Upper lobe of left lung (tissue), 6 donors: ENCODE data around the gene LRP1-AS. TPM values are rescaled to one million over a fixed set of nuclear protein-coding genes. Genes with fewer than 3 reads are reported as not detected.
A peak's percentile ranks its signal among the peaks of the same experiment; 100 is the strongest.

Experiments used
- ATAC-seq, 2 donors: fragments of 200-7000 bp; cut with Tn5 transposase; one replicate each; pipeline ENCODE4 v1.9.1; 2022; ENCODE audit warnings: mild to moderate bottlenecking in 2 of 2, moderate library complexity in 2 of 2; ENCODE audit not compliant: low FRiP score in 2 of 2
- DNase-seq, 2 donors: peaks; one replicate each; pipeline ENCODE4 v3.0.0-alpha.2; 2019 to 2020
- H3K27ac ChIP-seq, 4 donors: fragments of 200-600 bp; sonication (generic); one replicate each; pipeline ENCODE4 v1.5.1; 2016 to 2019
- H3K27me3 ChIP-seq, 4 donors: fragments of 200-600 bp; sonication (generic); one replicate each; pipeline ENCODE4 v1.5.1; 2017 to 2019
- H3K36me3 ChIP-seq, 4 donors: fragments of 200-600 bp; sonication (generic); one replicate each; pipeline ENCODE4 v1.5.1; 2016 to 2019
- H3K4me1 ChIP-seq, 4 donors: fragments of 200-600 bp; sonication (generic); one replicate each; pipeline ENCODE4 v1.5.1; 2018 to 2019
- H3K4me3 ChIP-seq, 4 donors: fragments of 200-600 bp; sonication (generic); one replicate each; pipeline ENCODE4 v1.5.1; 2017 to 2019; ENCODE audit warnings: mild to moderate bottlenecking in 2 of 4, moderate library complexity in 1 of 4
- H3K9me3 ChIP-seq, 4 donors: fragments of 200-600 bp; sonication (generic); one replicate each; pipeline ENCODE4 v1.5.1; 2018 to 2019
- CTCF ChIP-seq, 6 experiments: fragments of 450-650 bp in 4 of 6; fragments of 200-600 bp in 2 of 6; sonication (generic) in 2 of 6; IDR thresholded peaks; one replicate each; pipeline ENCODE4 v1.5.1; 2016 to 2019; ENCODE audit warnings: antibody characterized with exemption in 6 of 6
- EP300 ChIP-seq, 4 donors: sonication (generic); formaldehyde crosslinking; IDR thresholded peaks; one replicate each; pipeline ENCODE4 v1.5.1; 2017; ENCODE audit warnings: antibody characterized with exemption in 4 of 4, control low read depth in 2 of 4
- POLR2A ChIP-seq, 4 donors: fragments of 450-650 bp; IDR thresholded peaks; one replicate each; pipeline ENCODE4 v1.5.1; 2016 to 2017; ENCODE audit warnings: antibody characterized with exemption in 4 of 4, mild to moderate bottlenecking in 2 of 4
- POLR2AphosphoS5 ChIP-seq, 2 donors: sonication (generic); formaldehyde crosslinking; IDR thresholded peaks; one replicate each; pipeline ENCODE4 v1.5.1; 2017; ENCODE audit warnings: antibody characterized with exemption in 2 of 2
- WGBS, 2 donors: methylation state at CpG; one replicate each; pipeline ENCODE4 v1.1.5; 2017 to 2018; 5-methylcytosine and 5-hydroxymethylcytosine counted together
- total RNA-seq, 6 donors: library from RNA; depleted of rRNA in 4 of 6; stranded (reverse); fragments of >200 nt in 4 of 6; gene quantifications; one replicate each; pipeline versions ENCODE4 v1.1.0 to v1.2.1, GENCODE V29; 2016 to 2021
- donor health status: DM: no; HTN: no; CAD: no; lungs with moderate emphysema.
- donor health status: DM: no; HTN: yes; CAD: no; lungs with severe emphysema.

The LRP1-AS gene
- total RNA-seq, 6 donors from 2014 or later: not detected

DNA sequence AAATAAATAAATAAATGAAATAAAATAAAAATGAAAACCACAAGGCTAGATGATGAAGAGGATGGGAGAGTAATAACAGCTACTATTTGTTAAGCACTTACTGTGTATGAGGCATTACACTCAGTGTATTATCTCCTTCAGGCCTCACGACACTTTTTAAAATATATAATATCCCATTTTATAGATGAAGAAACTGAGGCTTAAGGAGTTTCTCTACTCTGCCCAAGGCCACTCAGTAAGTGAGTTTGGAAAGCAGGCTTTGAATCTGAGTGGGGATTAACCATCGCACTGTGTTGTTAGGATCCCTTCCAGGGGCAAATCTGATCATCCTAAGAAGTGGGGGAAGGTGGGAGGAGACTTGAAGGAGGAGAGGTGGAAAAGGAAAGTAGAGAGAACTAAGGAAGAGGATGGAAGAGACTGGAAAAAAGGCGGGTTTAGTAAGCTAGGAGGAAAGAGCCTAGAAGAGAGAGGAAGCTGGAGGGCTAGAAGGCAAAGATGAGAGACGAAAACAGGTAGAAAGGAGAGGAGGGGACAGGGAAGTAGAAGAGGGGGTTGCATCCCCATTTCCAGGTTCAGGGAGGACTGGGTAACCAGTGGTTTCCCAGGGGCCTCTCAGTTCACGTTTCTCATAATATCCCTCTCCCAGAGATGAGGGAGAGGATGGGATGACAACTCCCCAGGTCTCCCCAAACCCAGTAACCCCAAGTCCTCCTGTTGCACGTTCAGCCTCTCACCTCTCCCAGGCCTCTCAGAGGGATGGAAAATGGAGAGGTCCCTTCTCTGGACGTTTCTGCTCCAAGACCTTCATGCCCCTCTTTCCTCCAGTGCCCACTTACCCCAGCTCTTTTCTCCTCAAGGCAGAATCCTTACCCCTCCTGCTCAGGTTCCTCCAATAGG is 38.0 kb downstream of the LRP1-AS start:
- Histone ChIP-seq H3K9me3 (no peaks in the 10 kb centered on the region), H3K27ac (peak overlapping the region; percentile 94 to 100 (median 99)), H3K27me3 (no peaks in the 10 kb centered on the region), H3K4me3 (peak overlapping the region; percentile 67 to 84 (median 72)), H3K4me1 (peaks cover 31 to 39% (median 35%) of the 10 kb centered on the region in 4 donors), H3K36me3 (peaks cover 18 to 44% (median 39%) of the 10 kb centered on the region in 4 donors)
- ATAC-seq (no peak), DNase-seq (no peak)
- TF ChIP-seq POLR2AphosphoS5 (IDR thresholded peaks at IDR 0.05) (no peak), POLR2A (IDR thresholded peaks at IDR 0.05) (no peak), CTCF (IDR thresholded peaks at IDR 0.05) (no peak), EP300 (IDR thresholded peaks at IDR 0.05) (no peak)
- WGBS, 2 donors: 46 to 58% methylated on average over 7 of the region's 7 CpGs

GRCh38 chr12:57107456-57108155 is 39.8 kb downstream of the LRP1-AS start:
- Histone ChIP-seq H3K36me3 (peaks cover 24 to 58% (median 50%) of the 10 kb centered on the region in 4 donors), H3K27me3 (no peaks in the 10 kb centered on the region), H3K4me1 (peaks cover 29 to 43% (median 33%) of the 10 kb centered on the region in 4 donors), H3K9me3 (no peaks in the 10 kb centered on the region), H3K4me3 (no peak overlapping the region), H3K27ac (peak overlapping the region in 1 of 4 donors; percentile 18)
- WGBS, 2 donors: 76 to 79% methylated on average over 7 of the region's 7 CpGs
- TF ChIP-seq EP300 (IDR thresholded peaks at IDR 0.05) (no peak), POLR2AphosphoS5 (IDR thresholded peaks at IDR 0.05) (no peak), POLR2A (IDR thresholded peaks at IDR 0.05) (no peak), CTCF (IDR thresholded peaks at IDR 0.05) (no peak)
- no peak for ATAC-seq
- peak in 1 of 2 donors; percentile 55 for DNase-seq

DNA sequence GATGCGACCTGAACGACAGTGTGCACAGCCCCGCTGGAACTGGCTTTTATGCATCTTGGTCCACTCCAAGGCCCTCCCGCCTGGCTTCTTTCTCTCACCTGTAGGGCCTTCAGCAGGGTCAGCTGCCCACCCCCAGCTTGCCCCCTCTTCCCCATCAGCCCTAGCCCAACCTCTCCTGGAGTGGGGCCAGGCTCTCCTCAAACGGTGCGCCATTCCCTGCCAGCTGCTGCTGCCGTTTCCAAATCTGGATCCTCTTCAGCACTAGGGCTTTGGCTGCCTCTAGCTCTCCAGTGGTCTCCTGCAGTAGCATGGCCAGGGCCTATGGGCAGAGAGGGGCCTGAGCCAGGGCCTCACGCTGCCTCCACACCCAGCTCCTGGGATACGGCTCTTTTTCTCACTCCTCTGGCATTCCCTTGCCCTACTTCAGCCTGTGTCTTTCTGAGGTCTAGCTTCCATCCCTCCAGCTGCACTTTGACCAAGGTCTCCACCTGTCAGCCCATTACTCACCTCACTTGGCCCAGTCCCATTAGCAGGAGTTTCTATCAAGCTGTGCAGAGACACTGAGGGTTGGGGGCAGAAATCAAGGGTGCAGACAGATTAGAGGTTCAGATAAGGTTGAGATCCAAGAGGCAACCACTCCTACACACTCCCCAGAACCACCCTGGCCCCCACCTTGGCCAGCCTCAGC is 41.3 kb downstream of the LRP1-AS start:
- Histone ChIP-seq H3K4me1 (peaks cover 25 to 38% (median 27%) of the 10 kb centered on the region in 4 donors), H3K36me3 (peaks cover 24 to 69% (median 61%) of the 10 kb centered on the region in 4 donors), H3K27me3 (no peaks in the 10 kb centered on the region), H3K4me3 (no peak overlapping the region), H3K9me3 (no peaks in the 10 kb centered on the region), H3K27ac (no peak overlapping the region)
- TF ChIP-seq CTCF (IDR thresholded peaks at IDR 0.05) (no peak), POLR2A (IDR thresholded peaks at IDR 0.05) (no peak), EP300 (IDR thresholded peaks at IDR 0.05) (no peak), POLR2AphosphoS5 (IDR thresholded peaks at IDR 0.05) (no peak)
- ATAC-seq: no peak
- 81 to 85% methylated on average over 7 to 9 of the region's 9 CpGs for WGBS, 2 donors
- no peak for DNase-seq

GRCh38 chr12:57105011-57105753 is 42.2 kb downstream of the LRP1-AS start:
- peaks cover 24 to 73% (median 62%) of the 10 kb centered on the region in 4 donors for H3K36me3 ChIP-seq
- DNase-seq: no peak
- TF ChIP-seq POLR2A (IDR thresholded peaks at IDR 0.05) (no peak), CTCF (IDR thresholded peaks at IDR 0.05) (no peak), EP300 (IDR thresholded peaks at IDR 0.05) (no peak), POLR2AphosphoS5 (IDR thresholded peaks at IDR 0.05) (no peak)
- H3K9me3 ChIP-seq: no peaks in the 10 kb centered on the region
- 93 to 97% methylated on average over 12 to 14 of the region's 14 CpGs for WGBS, 2 donors
- H3K4me3 ChIP-seq: no peak overlapping the region
- H3K27me3 ChIP-seq: no peaks in the 10 kb centered on the region
- peaks cover 25 to 38% (median 27%) of the 10 kb centered on the region in 4 donors for H3K4me1 ChIP-seq
- H3K27ac ChIP-seq: no peak overlapping the region
- ATAC-seq: no peak
